H1 (cell line): ENCODE measurements around the gene PHACTR1. TPM values are rescaled to one million over a fixed set of nuclear protein-coding genes. Genes with fewer than 3 reads are reported as not detected.

Experiments used
- CEBPB ChIP-seq: IDR thresholded peaks from 2 replicates; pipeline ENCODE4 v1.6.1; 2012; ENCODE audit warnings: low read depth, low read length
- CTCF ChIP-seq, 3 experiments: IDR thresholded peaks; 1 replicate in 2 of 3; 2 replicates in 1 of 3; pipeline versions ENCODE4 v1.5.1 to v1.6.1; 2011; ENCODE audit warnings: low read length in 3 of 3, mild to moderate bottlenecking in 3 of 3, inconsistent platforms in 2 of 3, low read depth in 1 of 3, moderate library complexity in 1 of 3; ENCODE audit not compliant: insufficient read depth in 1 of 3; ENCODE audit errors: control extremely low read depth in 1 of 3
- KDM5A ChIP-seq: fragments of 200-600 bp; IDR thresholded peaks from 2 replicates; pipeline ENCODE4 v1.7.1; 2012; ENCODE audit warnings: mild to moderate bottlenecking, low read length, inconsistent platforms, mixed read lengths
- RBBP5 ChIP-seq: IDR thresholded peaks from 2 replicates; pipeline ENCODE4 v1.7.1; 2012; ENCODE audit warnings: low read depth, mild to moderate bottlenecking, inconsistent platforms, low read length, moderate library complexity, borderline replicate concordance
- RNF2 ChIP-seq: fragments of 200-900, 300-1000 bp; sonication (generic); IDR thresholded peaks from 2 replicates; pipeline ENCODE4 v1.7.1; 2016; ENCODE audit warnings: borderline replicate concordance, low read depth, mild to moderate bottlenecking, antibody characterized with exemption, low read length; ENCODE audit not compliant: poor library complexity, severe bottlenecking; ENCODE audit errors: missing control alignments
- polyA plus RNA-seq, 7 experiments: library from polyadenylated mRNA; depleted of rRNA in 3 of 7; stranded (reverse) in 5 of 7; unstranded in 2 of 7; fragments of >200 nt in 5 of 7; fragments of 200-250 nt in 2 of 7; gene quantifications; 1 replicate in 5 of 7; 2 replicates in 1 of 7; 4 replicates in 1 of 7; pipeline versions ENCODE4 v1.2.1 to v1.2.3, GENCODE V29; 2011 to 2013; ENCODE audit warnings: missing spikeins in 2 of 7, mixed read lengths in 2 of 7
- total RNA-seq: library from RNA; stranded (reverse); fragmentation: NEBNext Ultra II Directional; extraction: Animal tissue kit (Norgen Biotek cat#: 25700); gene quantifications from 2 replicates; pipeline ENCODE4 v1.2.1, GENCODE V29; 2021

PHACTR1 gene
- total and polyA plus RNA-seq, 2 of the 8 experiments (the other 6 are each of a cell fraction or from before 2014, with no cell fraction given): 3.9 to 17.1 TPM

- TF ChIP-seq CTCF (IDR thresholded peaks at IDR 0.05; ENCODE audit: control extremely low read depth in 1 of 3, insufficient read depth in 1 of 3, low read depth in 1 of 3, low read length in 3 of 3) (no peak), CEBPB (no peak), RNF2 (no peak), RBBP5 (no peak), KDM5A (no peak)
Observed at GRCh38 chr6:12841619-12842018, 125.1 kb downstream of the PHACTR1 start (continued).
